Measurements from ENCODE around the gene PCP2.

PCP2 gene

GRCh38 chr19:7628589-7629311 is 4.8 kb downstream of the PCP2 start:
- peak overlapping the region; percentile 99 for H3K4me3 ChIP-seq (ENCODE audit: low read depth, low read length)
- H3K36me3 ChIP-seq (replicated peaks), result peaks cover 9% of the 10 kb centered on the region
- TF ChIP-seq CTCF (IDR thresholded peaks at IDR 0.05; ENCODE audit: low read depth, low read length, missing control alignments), result no peak
- in situ Hi-C loops (cut with HindIII; ENCODE audit: low pct_ligation_motif_present, low sequenced_read_pairs), result no loop called here
- H3K27ac ChIP-seq, result peak overlapping the region; percentile 73
- no peak for DNase-seq
- H3K27me3 ChIP-seq (replicated peaks), result no peaks in the 10 kb centered on the region

GRCh38 chr19:7627166-7627565 is 6.4 kb downstream of the PCP2 start:
- TF ChIP-seq CTCF (IDR thresholded peaks at IDR 0.05; ENCODE audit: low read depth, low read length, missing control alignments), result no peak
- in situ Hi-C loops (cut with HindIII; ENCODE audit: low pct_ligation_motif_present, low sequenced_read_pairs), result no loop called here
- Histone ChIP-seq H3K27me3 (replicated peaks) (no peaks in the 10 kb centered on the region), H3K27ac (no peak overlapping the region), H3K4me3 (ENCODE audit: low read depth, low read length) (no peak overlapping the region), H3K36me3 (replicated peaks) (peaks cover 18% of the 10 kb centered on the region)
- no peak for DNase-seq

GRCh38 chr19:7625763-7626372 is 7.7 kb downstream of the PCP2 start:
- DNase-seq, result no peak

GRCh38 chr19:7624810-7625209 is 8.7 kb downstream of the PCP2 start:
- no peak overlapping the region for H3K27ac ChIP-seq
- TF ChIP-seq CTCF (IDR thresholded peaks at IDR 0.05; ENCODE audit: low read depth, low read length, missing control alignments), result no peak
- H3K27me3 ChIP-seq (replicated peaks), result no peaks in the 10 kb centered on the region
- H3K4me3 ChIP-seq (ENCODE audit: low read depth, low read length), result no peak overlapping the region
- DNase-seq, result no peak
- in situ Hi-C loops (cut with HindIII; ENCODE audit: low pct_ligation_motif_present, low sequenced_read_pairs), result no loop called here
- peaks cover 27% of the 10 kb centered on the region for H3K36me3 ChIP-seq (replicated peaks)

More at GRCh38 chr19:7625763-7626372, 7.7 kb downstream of the PCP2 start:
- Histone ChIP-seq H3K27me3 (replicated peaks) (no peaks in the 10 kb centered on the region), H3K27ac (no peak overlapping the region), H3K4me3 (ENCODE audit: low read depth, low read length) (no peak overlapping the region), H3K36me3 (replicated peaks) (peaks cover 20% of the 10 kb centered on the region)
- in situ Hi-C loops (cut with HindIII; ENCODE audit: low pct_ligation_motif_present, low sequenced_read_pairs), result no loop called here
- TF ChIP-seq CTCF (IDR thresholded peaks at IDR 0.05; ENCODE audit: low read depth, low read length, missing control alignments), result no peak

- DNase-seq, result no peak
- Histone ChIP-seq H3K27ac (no peak overlapping the region), H3K27me3 (replicated peaks) (no peaks in the 10 kb centered on the region), H3K36me3 (replicated peaks) (peaks cover 30% of the 10 kb centered on the region), H3K4me3 (ENCODE audit: low read depth, low read length) (no peak overlapping the region)
- in situ Hi-C loops (cut with HindIII; ENCODE audit: low pct_ligation_motif_present, low sequenced_read_pairs), result no loop called here
- TF ChIP-seq CTCF (IDR thresholded peaks at IDR 0.05; ENCODE audit: low read depth, low read length, missing control alignments), result no peak
Observed at GRCh38 chr19:7623725-7624603, 9.6 kb downstream of the PCP2 start.

Data from brain microvascular endothelial cell (primary cell).